ENCODE data around the gene CCDC91. TPM values are rescaled to one million over a fixed set of nuclear protein-coding genes. Genes with fewer than 3 reads are reported as not detected.
A peak's percentile ranks its signal among the peaks of the same experiment; 100 is the strongest.

Gene CCDC91
- total and polyA plus RNA-seq, 2 of the 4 experiments (the other 2 are of a cell fraction), result 8.6 to 14.7 TPM

DNA sequence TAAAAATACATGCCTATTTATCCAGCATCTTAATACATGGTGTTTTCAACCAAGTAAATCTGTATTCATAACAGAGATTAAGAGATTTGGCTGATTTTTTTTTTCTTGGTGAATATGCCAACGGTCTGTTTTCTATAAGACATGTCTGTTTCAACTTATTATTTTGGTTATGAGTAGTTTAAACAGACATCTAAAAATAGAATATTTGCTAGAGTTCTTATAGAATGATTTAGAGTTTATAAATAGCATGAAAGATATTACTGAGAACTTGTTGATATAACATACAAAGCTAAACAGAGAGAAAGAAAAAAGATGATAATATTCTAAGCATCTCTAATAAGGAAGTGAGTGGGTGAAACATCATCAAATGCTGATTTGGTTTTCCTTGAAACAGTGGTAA, 199.9 kb downstream of the CCDC91 start:
- Histone ChIP-seq H2BK120ac (ENCODE audit: low read depth, low read length) (no peak overlapping the region), H3K9me3 (ENCODE audit: control insufficient read depth, insufficient read depth, low read length) (no peaks in the 10 kb centered on the region), H3K36me3 (ENCODE audit: control insufficient read depth, insufficient read depth, low read length) (no peaks in the 10 kb centered on the region), H3K4me2 (ENCODE audit: low read depth, low read length) (peak overlapping the region; percentile 69; the same call in 1 of the 2 replicates), H3K9me1 (ENCODE audit: insufficient read depth, low read length) (no peaks in the 10 kb centered on the region), H3K79me1 (ENCODE audit: low read depth in 1 of 2, low read length in 2 of 2) (no peaks in the 10 kb centered on the region), H4K91ac (ENCODE audit: insufficient read depth, low read depth, low read length) (no peak overlapping the region), H2BK15ac (ENCODE audit: low read depth, low read length) (no peak overlapping the region), H3K4ac (ENCODE audit: low read depth, low read length) (no peak overlapping the region), H2AK5ac (ENCODE audit: low read depth, low read length) (no peak overlapping the region), H3K23ac (ENCODE audit: low read depth, low read length) (no peak overlapping the region), H2AK9ac (replicated peaks; ENCODE audit: low read depth, low read length, poor library complexity) (no peak overlapping the region), H3K56ac (ENCODE audit: extremely low read depth, insufficient read depth, low read length) (no peak overlapping the region), H2BK20ac (ENCODE audit: low read depth, low read length) (no peak overlapping the region), H3K14ac (replicated peaks; ENCODE audit: low read depth, low read length) (no peak overlapping the region), H3K4me3 (ENCODE audit: insufficient read depth, low read depth, low read length) (no peak overlapping the region), H3K4me1 (ENCODE audit: control insufficient read depth, insufficient read depth, low read length) (no peaks in the 10 kb centered on the region), H3K27ac (ENCODE audit: insufficient read depth, low read length) (no peak overlapping the region), H4K8ac (ENCODE audit: low read depth in 2 of 2, low read length in 2 of 2) (no peak overlapping the region), H3K18ac (ENCODE audit: low read depth, low read length) (no peak overlapping the region), H3K9ac (ENCODE audit: low read depth, low read length) (no peak overlapping the region), H4K5ac (ENCODE audit: low read depth, low read length) (no peak overlapping the region), H2AFZ (replicated peaks; ENCODE audit: low read length, poor library complexity) (no peak overlapping the region), H3K27me3 (ENCODE audit: control insufficient read depth, insufficient read depth, low read length) (no peaks in the 10 kb centered on the region), H4K20me1 (ENCODE audit: insufficient read depth, low read length) (no peaks in the 10 kb centered on the region), H2BK5ac (ENCODE audit: low read depth, low read length, poor library complexity, severe bottlenecking) (peak overlapping the region; percentile 14)
- intact Hi-C loops (cut with micrococcal nuclease) (no loop called here), in situ Hi-C loops (cut with MboI; ENCODE audit: low sequenced_read_pairs) (no loop called here), dilution Hi-C loops (cut with HindIII; ENCODE audit: low sequenced_read_pairs, unreplicated experiment) (no loop called here)
- POLR2A ChIA-PET (ENCODE audit: unreplicated experiment), result no interaction called here
- no peak for ATAC-seq (ENCODE audit: low read depth)
- TF ChIP-seq RCOR1 (IDR thresholded peaks at IDR 0.05; ENCODE audit: insufficient replicate concordance, low read length) (no peak), RFX5 (IDR thresholded peaks at IDR 0.05; ENCODE audit: low read depth, low read length) (no peak), RAD21 (IDR thresholded peaks at IDR 0.05; ENCODE audit: low read length) (no peak), MAFK (IDR thresholded peaks at IDR 0.05; ENCODE audit: low read depth, low read length) (no peak), SMC3 (IDR thresholded peaks at IDR 0.05; ENCODE audit: low read depth, low read length) (no peak), BHLHE40 (IDR thresholded peaks at IDR 0.05; ENCODE audit: low read depth, low read length) (no peak), FOS (IDR thresholded peaks at IDR 0.05; ENCODE audit: low read depth, low read length) (no peak), CEBPB (IDR thresholded peaks at IDR 0.05; ENCODE audit: low read depth, low read length) (no peak), MAZ (IDR thresholded peaks at IDR 0.05; ENCODE audit: borderline replicate concordance, low read depth, low read length) (no peak)
- TF ChIP-seq, protein P1, sequence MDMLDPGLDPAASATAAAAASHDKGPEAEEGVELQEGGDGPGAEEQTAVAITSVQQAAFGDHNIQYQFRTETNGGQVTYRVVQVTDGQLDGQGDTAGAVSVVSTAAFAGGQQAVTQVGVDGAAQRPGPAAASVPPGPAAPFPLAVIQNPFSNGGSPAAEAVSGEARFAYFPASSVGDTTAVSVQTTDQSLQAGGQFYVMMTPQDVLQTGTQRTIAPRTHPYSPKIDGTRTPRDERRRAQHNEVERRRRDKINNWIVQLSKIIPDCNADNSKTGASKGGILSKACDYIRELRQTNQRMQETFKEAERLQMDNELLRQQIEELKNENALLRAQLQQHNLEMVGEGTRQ (IDR thresholded peaks at IDR 0.05; ENCODE audit: low read depth, low read length), result no peak
- TF ChIP-seq, protein P2, sequence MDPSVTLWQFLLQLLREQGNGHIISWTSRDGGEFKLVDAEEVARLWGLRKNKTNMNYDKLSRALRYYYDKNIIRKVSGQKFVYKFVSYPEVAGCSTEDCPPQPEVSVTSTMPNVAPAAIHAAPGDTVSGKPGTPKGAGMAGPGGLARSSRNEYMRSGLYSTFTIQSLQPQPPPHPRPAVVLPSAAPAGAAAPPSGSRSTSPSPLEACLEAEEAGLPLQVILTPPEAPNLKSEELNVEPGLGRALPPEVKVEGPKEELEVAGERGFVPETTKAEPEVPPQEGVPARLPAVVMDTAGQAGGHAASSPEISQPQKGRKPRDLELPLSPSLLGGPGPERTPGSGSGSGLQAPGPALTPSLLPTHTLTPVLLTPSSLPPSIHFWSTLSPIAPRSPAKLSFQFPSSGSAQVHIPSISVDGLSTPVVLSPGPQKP (IDR thresholded peaks at IDR 0.05; ENCODE audit: borderline replicate concordance, low read depth, low read length), result no peak
- TF ChIP-seq, protein P3, sequence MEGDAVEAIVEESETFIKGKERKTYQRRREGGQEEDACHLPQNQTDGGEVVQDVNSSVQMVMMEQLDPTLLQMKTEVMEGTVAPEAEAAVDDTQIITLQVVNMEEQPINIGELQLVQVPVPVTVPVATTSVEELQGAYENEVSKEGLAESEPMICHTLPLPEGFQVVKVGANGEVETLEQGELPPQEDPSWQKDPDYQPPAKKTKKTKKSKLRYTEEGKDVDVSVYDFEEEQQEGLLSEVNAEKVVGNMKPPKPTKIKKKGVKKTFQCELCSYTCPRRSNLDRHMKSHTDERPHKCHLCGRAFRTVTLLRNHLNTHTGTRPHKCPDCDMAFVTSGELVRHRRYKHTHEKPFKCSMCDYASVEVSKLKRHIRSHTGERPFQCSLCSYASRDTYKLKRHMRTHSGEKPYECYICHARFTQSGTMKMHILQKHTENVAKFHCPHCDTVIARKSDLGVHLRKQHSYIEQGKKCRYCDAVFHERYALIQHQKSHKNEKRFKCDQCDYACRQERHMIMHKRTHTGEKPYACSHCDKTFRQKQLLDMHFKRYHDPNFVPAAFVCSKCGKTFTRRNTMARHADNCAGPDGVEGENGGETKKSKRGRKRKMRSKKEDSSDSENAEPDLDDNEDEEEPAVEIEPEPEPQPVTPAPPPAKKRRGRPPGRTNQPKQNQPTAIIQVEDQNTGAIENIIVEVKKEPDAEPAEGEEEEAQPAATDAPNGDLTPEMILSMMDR (conservative IDR thresholded peaks at IDR 0.05; ENCODE audit: low read depth, low read length), result no peak
- CTCF ChIA-PET, result no interaction called here
- DNase-seq, result peak; percentile 15
- no CpG with 5 or more reads among the region's 1 CpG for WGBS, 2 experiments (ENCODE audit: extremely low coverage in 2 of 2, insufficient read length in 1 of 2)
- BruUV-seq (replicated peaks), result no TSS peak

Measured in IMR-90 (cell line).